HG03439 (cell line): Measurements from ENCODE around the gene GRIK4.

Experiments used
- ATAC-seq: cut with Tn5 transposase; IDR thresholded peaks from one replicate; pipeline ENCODE4 v1.9.1; 2021; ENCODE audit warnings: mild to moderate bottlenecking, moderate library complexity; ENCODE audit not compliant: unreplicated experiment

The GRIK4 gene

GRCh38 chr11:120523196-120523595, 11.6 kb downstream of the GRIK4 start:
- ATAC-seq = no peak

GRCh38 chr11:120524536-120525085, 13.1 kb downstream of the GRIK4 start:
- no peak for ATAC-seq

- ATAC-seq = no peak
These were observed 14.0 kb downstream of the GRIK4 start for GRCh38 chr11:120525261-120526171.

GRCh38 chr11:120526241-120526640, 14.7 kb downstream of the GRIK4 start:
- no peak for ATAC-seq

- no peak for ATAC-seq
These were observed 15.7 kb downstream of the GRIK4 start for GRCh38 chr11:120527111-120527761.

GRCh38 chr11:120528749-120529148, 17.2 kb downstream of the GRIK4 start:
- no peak for ATAC-seq

GRCh38 chr11:120529214-120529613, 17.7 kb downstream of the GRIK4 start:
- ATAC-seq = no peak

- ATAC-seq = no peak
These were observed 18.4 kb downstream of the GRIK4 start for GRCh38 chr11:120529911-120530310.

- ATAC-seq = no peak
These were observed 20.7 kb downstream of the GRIK4 start for GRCh38 chr11:120532082-120532831.

- ATAC-seq = no peak
These were observed 21.3 kb downstream of the GRIK4 start for GRCh38 chr11:120532832-120533196.

GRCh38 chr11:120536091-120536796, 24.7 kb downstream of the GRIK4 start:
- no peak for ATAC-seq

GRCh38 chr11:120536797-120537169, 25.2 kb downstream of the GRIK4 start:
- no peak for ATAC-seq

GRCh38 chr11:120537996-120538395, 26.4 kb downstream of the GRIK4 start:
- ATAC-seq = no peak

- no peak for ATAC-seq
These were observed 27.2 kb downstream of the GRIK4 start for GRCh38 chr11:120538707-120539106.

- no peak for ATAC-seq
These were observed 28.3 kb downstream of the GRIK4 start for GRCh38 chr11:120539667-120540369.

GRCh38 chr11:120540744-120541465, 29.4 kb downstream of the GRIK4 start:
- no peak for ATAC-seq

- ATAC-seq = no peak
These were observed 32.1 kb downstream of the GRIK4 start for GRCh38 chr11:120543521-120544215.

GRCh38 chr11:120545813-120546212, 34.3 kb downstream of the GRIK4 start:
- ATAC-seq = no peak
